ENCODE measurements around the gene ITGAV.

GRCh38 chr2:186636800-186637496 is 47.1 kb downstream of the ITGAV start:
- TF ChIP-seq, protein P1, sequence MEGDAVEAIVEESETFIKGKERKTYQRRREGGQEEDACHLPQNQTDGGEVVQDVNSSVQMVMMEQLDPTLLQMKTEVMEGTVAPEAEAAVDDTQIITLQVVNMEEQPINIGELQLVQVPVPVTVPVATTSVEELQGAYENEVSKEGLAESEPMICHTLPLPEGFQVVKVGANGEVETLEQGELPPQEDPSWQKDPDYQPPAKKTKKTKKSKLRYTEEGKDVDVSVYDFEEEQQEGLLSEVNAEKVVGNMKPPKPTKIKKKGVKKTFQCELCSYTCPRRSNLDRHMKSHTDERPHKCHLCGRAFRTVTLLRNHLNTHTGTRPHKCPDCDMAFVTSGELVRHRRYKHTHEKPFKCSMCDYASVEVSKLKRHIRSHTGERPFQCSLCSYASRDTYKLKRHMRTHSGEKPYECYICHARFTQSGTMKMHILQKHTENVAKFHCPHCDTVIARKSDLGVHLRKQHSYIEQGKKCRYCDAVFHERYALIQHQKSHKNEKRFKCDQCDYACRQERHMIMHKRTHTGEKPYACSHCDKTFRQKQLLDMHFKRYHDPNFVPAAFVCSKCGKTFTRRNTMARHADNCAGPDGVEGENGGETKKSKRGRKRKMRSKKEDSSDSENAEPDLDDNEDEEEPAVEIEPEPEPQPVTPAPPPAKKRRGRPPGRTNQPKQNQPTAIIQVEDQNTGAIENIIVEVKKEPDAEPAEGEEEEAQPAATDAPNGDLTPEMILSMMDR (conservative IDR thresholded peaks at IDR 0.05; ENCODE audit: low read length): no peak
- TF ChIP-seq EZH2phosphoT487 (IDR thresholded peaks at IDR 0.05; ENCODE audit: borderline replicate concordance): no peak
